NOMO-1 treated with DMSO at 0.1 percent for 48 hours (cell line): ENCODE measurements around the gene GFPT1.

ENCODE experiments used
- DNase-seq: peaks from one replicate; lab custom pipeline; 2025; ENCODE audit not compliant: unreplicated experiment; lab: John Stamatoyannopoulos, UW

The GFPT1 gene

GRCh38 chr2:69330781-69331180, 56.2 kb downstream of the GFPT1 start:
- no peak for DNase-seq

GRCh38 chr2:69322631-69323030, 64.4 kb downstream of the GFPT1 start:
- DNase-seq = no peak

- no peak for DNase-seq
These were observed 70.5 kb downstream of the GFPT1 start for GRCh38 chr2:69316550-69316949.

GRCh38 chr2:69315160-69315761, 71.8 kb downstream of the GFPT1 start:
- no peak for DNase-seq

- no peak for DNase-seq
These were observed 76.0 kb downstream of the GFPT1 start for GRCh38 chr2:69311024-69311416.

GRCh38 chr2:69310111-69311023, 76.7 kb downstream of the GFPT1 start:
- DNase-seq = no peak

GRCh38 chr2:69309351-69310110, 77.5 kb downstream of the GFPT1 start:
- DNase-seq = peak; percentile 12

- DNase-seq = no peak
These were observed 78.7 kb downstream of the GFPT1 start for GRCh38 chr2:69308338-69308737.

GRCh38 chr2:69307579-69308064, 79.4 kb downstream of the GFPT1 start:
- DNase-seq = no peak

GRCh38 chr2:69306822-69307578, 80.0 kb downstream of the GFPT1 start:
- DNase-seq = peak; percentile 71

GRCh38 chr2:69306393-69306821, 80.6 kb downstream of the GFPT1 start:
- no peak for DNase-seq

GRCh38 chr2:69305712-69306392, 81.2 kb downstream of the GFPT1 start:
- DNase-seq = peak; percentile 8

GRCh38 chr2:69305166-69305565, 81.9 kb downstream of the GFPT1 start:
- no peak for DNase-seq

GRCh38 chr2:69304656-69305055, 82.4 kb downstream of the GFPT1 start:
- DNase-seq = no peak

GRCh38 chr2:69300650-69301049, 86.4 kb downstream of the GFPT1 start:
- DNase-seq = peak; percentile 76

- no peak for DNase-seq
These were observed 87.1 kb downstream of the GFPT1 start for GRCh38 chr2:69299772-69300516.

- DNase-seq = no peak
These were observed 88.2 kb downstream of the GFPT1 start for GRCh38 chr2:69298862-69299261.

GRCh38 chr2:69298261-69298660, 88.8 kb downstream of the GFPT1 start:
- DNase-seq = peak; percentile 15

- DNase-seq = no peak
These were observed 89.8 kb downstream of the GFPT1 start for GRCh38 chr2:69297216-69297615.
